ENCODE results near the gene MSX2. TPM values are rescaled to one million over a fixed set of nuclear protein-coding genes. Genes with fewer than 3 reads are reported as not detected.

The MSX2 gene
- total RNA-seq, 2 donors from 2014 or later, result not detected

Small RNAs within 50 kb of the gene (microRNA-seq; reads per million reads assigned to microRNA genes)
- gene MIR4634 (ENCODE audit: borderline number of aligned reads in 2 of 2, borderline replicate concordance in 2 of 2), result 0 reads per million in 2 donors

Small RNAs within 50 kb of the gene (small RNA-seq; reads per million reads assigned to genes)
- not detected for gene MIR4634

All from body of pancreas (tissue), 4 donors.